LNCaP clone FGC (cell line): ENCODE results near the gene EVI5.

Source experiments
- DNase-seq: peaks from one replicate; pipeline ENCODE4 v3.0.0-alpha.2; 2011; ENCODE audit warnings: low read depth
- H3K4me3 ChIP-seq: 2 replicates; pipeline ENCODE4 v1.5.1; 2011; ENCODE audit warnings: mild to moderate bottlenecking, low read depth, low read length, control low read depth
- CTCF ChIP-seq: IDR thresholded peaks from 2 replicates; pipeline ENCODE4 v1.5.1; 2012; ENCODE audit warnings: mild to moderate bottlenecking; ENCODE audit not compliant: control insufficient read depth, insufficient read depth; ENCODE audit errors: extremely low read depth

EVI5 gene

GRCh38 chr1:92504291-92505014 lies 280.5 kb downstream of the EVI5 start:
- no peak for DNase-seq
- TF ChIP-seq CTCF = no peak
- no peak overlapping the region for H3K4me3 ChIP-seq

GRCh38 chr1:92503926-92504285 lies 281.0 kb downstream of the EVI5 start:
- DNase-seq = no peak
- no peak for TF ChIP-seq CTCF
- no peak overlapping the region for H3K4me3 ChIP-seq

GRCh38 chr1:92503043-92503925 lies 281.6 kb downstream of the EVI5 start:
- H3K4me3 ChIP-seq = no peak overlapping the region
- DNase-seq = no peak
- no peak for TF ChIP-seq CTCF

- TF ChIP-seq CTCF = no peak
- no peak overlapping the region for H3K4me3 ChIP-seq
- DNase-seq = no peak
These were observed 282.7 kb downstream of the EVI5 start for GRCh38 chr1:92502247-92502646.

- TF ChIP-seq CTCF = no peak
- no peak overlapping the region for H3K4me3 ChIP-seq
- DNase-seq = no peak
These were observed 284.4 kb downstream of the EVI5 start for GRCh38 chr1:92500552-92500951.

GRCh38 chr1:92495392-92496063 lies 289.4 kb downstream of the EVI5 start:
- TF ChIP-seq CTCF = no peak
- no peak for DNase-seq
- no peak overlapping the region for H3K4me3 ChIP-seq
